HG02759 (cell line): ENCODE measurements around the gene RASSF9.

Experiments
- ATAC-seq: cut with Tn5 transposase; IDR thresholded peaks from one replicate; pipeline ENCODE4 v1.9.1; 2021; ENCODE audit warnings: mild to moderate bottlenecking, moderate library complexity; ENCODE audit not compliant: unreplicated experiment

The RASSF9 gene

GRCh38 chr12:85836197-85837090 is at the start of gene RASSF9:
Gene RASSF9 (minus strand): TSS chr12:85836409. CDS start chr12:85836201, 208 bp downstream.
- ATAC-seq: peak; percentile 63

GRCh38 chr12:85883763-85884162 is 47.6 kb upstream of the RASSF9 start:
- ATAC-seq: no peak

- ATAC-seq: no peak
Observed at GRCh38 chr12:85877459-85877858, 41.2 kb upstream of the RASSF9 start.

GRCh38 chr12:85874031-85874461 is 37.8 kb upstream of the RASSF9 start, which contains the start of gene NTS:
Gene NTS (plus strand): TSS chr12:85874295. CDS start chr12:85874404, 109 bp downstream.
- peak; percentile 68 for ATAC-seq

- peak; percentile 85 for ATAC-seq
Observed at GRCh38 chr12:85872497-85873091, 36.4 kb upstream of the RASSF9 start.

- peak; percentile 95 for ATAC-seq
Observed at GRCh38 chr12:85866986-85867776, 31.0 kb upstream of the RASSF9 start.

GRCh38 chr12:85865890-85866289 is 29.7 kb upstream of the RASSF9 start:
- no peak for ATAC-seq

- ATAC-seq: no peak
Observed at GRCh38 chr12:85856966-85857365, 20.8 kb upstream of the RASSF9 start.

- no peak for ATAC-seq
Observed at GRCh38 chr12:85855305-85855704, 19.1 kb upstream of the RASSF9 start.

GRCh38 chr12:85849344-85849743 is 13.1 kb upstream of the RASSF9 start:
- no peak for ATAC-seq

- no peak for ATAC-seq
Observed at GRCh38 chr12:85843606-85844310, 7.5 kb upstream of the RASSF9 start.

- ATAC-seq: peak; percentile 10
Observed at GRCh38 chr12:85835426-85836196, 598 bp downstream of the RASSF9 start.

- no peak for ATAC-seq
Observed at GRCh38 chr12:85834378-85834777, 1.8 kb downstream of the RASSF9 start.

GRCh38 chr12:85833579-85833978 is 2.6 kb downstream of the RASSF9 start:
- ATAC-seq: no peak

- no peak for ATAC-seq
Observed at GRCh38 chr12:85831327-85831990, 4.8 kb downstream of the RASSF9 start.

GRCh38 chr12:85829391-85829790 is 6.8 kb downstream of the RASSF9 start:
- ATAC-seq: no peak

GRCh38 chr12:85828576-85828975 is 7.6 kb downstream of the RASSF9 start:
- no peak for ATAC-seq

- no peak for ATAC-seq
Observed at GRCh38 chr12:85825746-85826145, 10.5 kb downstream of the RASSF9 start.

- no peak for ATAC-seq
Observed at GRCh38 chr12:85823436-85824180, 12.6 kb downstream of the RASSF9 start.
